ENCODE data around the gene POTED. TPM values are rescaled to one million over a fixed set of nuclear protein-coding genes. Genes with fewer than 3 reads are reported as not detected.
"Not testable (repeated sequence)": the region's sequence is repeated elsewhere in the genome, so short reads cannot be mapped to it uniquely, and the experiment has no call there.

Gene POTED
- total RNA-seq: not detected

DNA sequence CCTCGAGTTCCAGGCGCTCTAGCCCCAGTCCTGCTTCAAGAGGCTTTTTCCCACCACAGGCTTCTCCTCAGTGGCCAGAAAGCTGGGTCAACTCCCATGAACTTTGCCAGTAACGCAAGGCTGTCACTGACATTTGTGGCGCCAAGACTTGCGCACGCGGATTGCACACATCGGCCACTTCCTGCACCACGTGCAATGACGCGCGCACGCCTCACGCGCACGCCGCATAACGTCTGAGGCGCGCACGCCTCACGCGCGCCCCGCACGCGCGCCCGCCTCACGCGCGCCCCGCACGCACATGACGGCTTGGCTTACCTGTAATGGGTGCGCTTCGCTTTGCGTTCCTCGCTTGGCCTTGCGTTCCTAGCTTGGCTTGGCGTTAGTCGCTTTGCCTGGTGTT, at the start of gene POTED:
Gene POTED, plus strand, starts transcription at position 301 of the 400 bp plus-strand sequence. CDS start 452 bp downstream, outside the sequence.
- H3K4me1 ChIP-seq; DNase-seq; H3K36me3 ChIP-seq; H3K4me3 ChIP-seq (replicated peaks in 1 of 3); H3K27ac ChIP-seq; H3K27me3 ChIP-seq; H3K9me3 ChIP-seq; intact Hi-C loops (cut with DNase I): not testable (repeated sequence)
- WGBS, 2 donors: 86% methylated on average over 26 of the region's 42 CpGs; no CpG with 5 or more reads in 1 of the 2 donors

DNA sequence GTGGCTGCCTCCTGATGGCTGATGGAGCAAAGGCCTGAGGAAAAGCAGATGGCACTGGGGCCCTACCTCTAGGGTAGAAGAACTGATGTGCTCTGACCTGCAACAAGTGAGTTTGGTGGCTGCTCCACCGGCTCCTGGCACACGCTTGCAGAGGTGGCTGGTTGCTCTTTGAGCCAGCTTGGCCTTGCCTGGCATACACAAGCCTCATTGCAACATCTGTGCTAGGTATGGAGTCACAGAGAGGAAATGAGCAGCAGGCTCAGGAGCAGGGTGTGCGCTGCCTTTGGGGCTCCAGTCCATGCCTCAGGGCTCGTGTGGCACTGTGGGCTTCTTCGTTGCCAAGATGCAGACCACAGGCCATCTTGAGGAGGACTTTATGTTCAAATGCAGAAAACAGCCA, 40.5 kb downstream of the POTED start:
- not testable (repeated sequence) for DNase-seq
- 100% methylated on average over 2 of the region's 5 CpGs; no CpG with 5 or more reads in 1 of the 2 donors for WGBS, 2 donors

DNA sequence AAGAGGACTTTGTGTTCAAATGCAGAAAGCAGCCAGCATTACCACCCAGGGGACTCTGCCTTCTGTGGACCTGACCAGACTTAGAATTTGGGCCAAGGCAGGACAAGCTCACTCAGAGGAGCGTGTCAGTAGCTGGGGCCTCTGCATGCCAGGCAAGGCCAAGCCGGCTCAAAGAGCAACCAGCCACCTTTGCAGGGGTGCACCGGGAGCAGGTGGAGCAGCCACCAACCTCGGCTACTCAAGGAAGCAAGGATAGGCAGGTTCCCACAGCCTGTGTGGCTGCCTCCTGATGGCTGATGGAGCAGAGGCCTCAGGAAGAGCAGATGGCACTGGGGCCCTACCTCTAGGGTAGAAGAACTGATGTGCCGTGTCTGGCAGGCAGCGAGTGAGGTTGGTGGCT, 42.2 kb downstream of the POTED start:
- intact Hi-C loops (cut with DNase I); H3K36me3 ChIP-seq; H3K4me3 ChIP-seq (replicated peaks in 1 of 3); DNase-seq; H3K9me3 ChIP-seq; H3K27ac ChIP-seq; H3K27me3 ChIP-seq; H3K4me1 ChIP-seq: not testable (repeated sequence)
- 81% methylated on average over 3 of the region's 6 CpGs; no CpG with 5 or more reads in 1 of the 2 donors for WGBS, 2 donors

More for the DNA sequence above, 40.5 kb downstream of the POTED start:
- H3K27me3 ChIP-seq; intact Hi-C loops (cut with DNase I); H3K36me3 ChIP-seq; H3K27ac ChIP-seq; H3K4me1 ChIP-seq; H3K4me3 ChIP-seq (replicated peaks in 1 of 3); H3K9me3 ChIP-seq: not testable (repeated sequence)

Small RNAs within 50 kb of the gene (microRNA-seq; reads per million reads assigned to microRNA genes)
- gene MIR3118-1: not detected

Small RNAs within 50 kb of the gene (small RNA-seq; reads per million reads assigned to genes)
- gene AL050303.3 (not detected), gene MIR3118-1 (not detected), gene RNU6-286P (not detected)
